Measurements from ENCODE around the gene SRRD.

SRRD gene

GRCh38 chr22:26448334-26448733 is 35.3 kb upstream of the SRRD start:
- TF ChIP-seq, protein P1, sequence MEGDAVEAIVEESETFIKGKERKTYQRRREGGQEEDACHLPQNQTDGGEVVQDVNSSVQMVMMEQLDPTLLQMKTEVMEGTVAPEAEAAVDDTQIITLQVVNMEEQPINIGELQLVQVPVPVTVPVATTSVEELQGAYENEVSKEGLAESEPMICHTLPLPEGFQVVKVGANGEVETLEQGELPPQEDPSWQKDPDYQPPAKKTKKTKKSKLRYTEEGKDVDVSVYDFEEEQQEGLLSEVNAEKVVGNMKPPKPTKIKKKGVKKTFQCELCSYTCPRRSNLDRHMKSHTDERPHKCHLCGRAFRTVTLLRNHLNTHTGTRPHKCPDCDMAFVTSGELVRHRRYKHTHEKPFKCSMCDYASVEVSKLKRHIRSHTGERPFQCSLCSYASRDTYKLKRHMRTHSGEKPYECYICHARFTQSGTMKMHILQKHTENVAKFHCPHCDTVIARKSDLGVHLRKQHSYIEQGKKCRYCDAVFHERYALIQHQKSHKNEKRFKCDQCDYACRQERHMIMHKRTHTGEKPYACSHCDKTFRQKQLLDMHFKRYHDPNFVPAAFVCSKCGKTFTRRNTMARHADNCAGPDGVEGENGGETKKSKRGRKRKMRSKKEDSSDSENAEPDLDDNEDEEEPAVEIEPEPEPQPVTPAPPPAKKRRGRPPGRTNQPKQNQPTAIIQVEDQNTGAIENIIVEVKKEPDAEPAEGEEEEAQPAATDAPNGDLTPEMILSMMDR (IDR thresholded peaks at IDR 0.05; ENCODE audit: control insufficient read depth, extremely low read depth, insufficient read depth), result no peak
- no peak for DNase-seq (ENCODE audit: low read depth)
- H3K4me3 ChIP-seq (ENCODE audit: low read depth, low read length), result no peak overlapping the region

- TF ChIP-seq, protein P1 (IDR thresholded peaks at IDR 0.05; ENCODE audit: control insufficient read depth, extremely low read depth, insufficient read depth), result no peak
- no peak overlapping the region for H3K4me3 ChIP-seq (ENCODE audit: low read depth, low read length)
- no peak for DNase-seq (ENCODE audit: low read depth)
Measured at GRCh38 chr22:26448941-26449340, 34.7 kb upstream of the SRRD start.

GRCh38 chr22:26450453-26451185 is 33.1 kb upstream of the SRRD start:
- DNase-seq (ENCODE audit: low read depth), result no peak
- TF ChIP-seq, protein P1 (IDR thresholded peaks at IDR 0.05; ENCODE audit: control insufficient read depth, extremely low read depth, insufficient read depth), result no peak
- H3K4me3 ChIP-seq (ENCODE audit: low read depth, low read length), result no peak overlapping the region

GRCh38 chr22:26452236-26453016 is 31.3 kb upstream of the SRRD start:
- H3K4me3 ChIP-seq (ENCODE audit: low read depth, low read length), result no peak overlapping the region
- TF ChIP-seq, protein P1 (IDR thresholded peaks at IDR 0.05; ENCODE audit: control insufficient read depth, extremely low read depth, insufficient read depth), result no peak
- DNase-seq (ENCODE audit: low read depth), result no peak

- no peak overlapping the region for H3K4me3 ChIP-seq (ENCODE audit: low read depth, low read length)
- TF ChIP-seq, protein P1 (IDR thresholded peaks at IDR 0.05; ENCODE audit: control insufficient read depth, extremely low read depth, insufficient read depth), result no peak
- DNase-seq (ENCODE audit: low read depth), result no peak
Measured at GRCh38 chr22:26453216-26453615, 30.5 kb upstream of the SRRD start.

DNA sequence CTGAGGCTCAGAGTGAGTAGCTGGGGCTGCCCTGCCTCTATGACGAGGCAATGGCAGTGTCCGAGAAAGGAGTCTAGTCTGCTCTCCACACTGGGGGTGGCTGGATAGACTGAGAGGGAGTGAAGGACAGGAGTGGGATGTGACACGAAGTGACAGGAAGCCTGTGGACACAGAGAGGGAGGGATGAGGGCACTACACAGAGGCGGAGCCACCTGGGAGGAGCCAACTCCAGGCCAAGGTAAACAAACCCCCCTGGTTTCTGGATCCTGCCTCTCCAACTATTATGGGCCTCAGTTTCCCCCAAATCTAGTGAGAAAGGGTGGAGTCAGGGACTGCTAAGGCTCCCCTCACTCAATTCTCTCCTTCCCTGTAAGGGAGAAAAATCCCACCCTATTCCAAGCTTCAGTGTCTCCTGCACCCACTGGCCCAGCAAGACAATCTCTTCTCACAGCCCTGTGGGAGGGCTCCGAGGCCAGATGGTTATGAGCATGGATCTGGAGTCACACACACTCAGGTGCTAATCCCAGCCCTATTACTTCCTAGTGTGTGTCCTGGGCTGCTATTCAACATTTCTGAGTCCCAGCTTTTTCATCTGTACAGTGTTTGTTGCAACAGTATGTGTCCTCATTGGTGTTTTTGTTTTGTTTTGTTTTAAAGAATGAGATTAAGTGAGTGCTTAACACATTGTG is 29.7 kb upstream of the SRRD start:
- DNase-seq (ENCODE audit: low read depth), result no peak
- no peak overlapping the region for H3K4me3 ChIP-seq (ENCODE audit: low read depth, low read length)
- TF ChIP-seq, protein P1 (IDR thresholded peaks at IDR 0.05; ENCODE audit: control insufficient read depth, extremely low read depth, insufficient read depth), result no peak

All from LNCaP clone FGC (cell line).